ENCODE data around the gene MAMLD1. TPM values are rescaled to one million over a fixed set of nuclear protein-coding genes. Genes with fewer than 3 reads are reported as not detected.

The MAMLD1 gene
- total and polyA plus RNA-seq, 9 of the 15 experiments (the other 6 are each of a cell fraction or from before 2014, with no cell fraction given) = 0.12 to 0.18 TPM; not detected in 7

GRCh38 chrX:150337536-150337935 lies 25.6 kb upstream of the MAMLD1 start:
- Histone ChIP-seq H3K9me1 (ENCODE audit: control insufficient read depth, insufficient read depth, low read length) (no peaks in the 10 kb centered on the region), H3K27me3 (ENCODE audit: control insufficient read depth in 2 of 2, insufficient read depth in 2 of 2, low read length in 2 of 2) (no peaks in the 10 kb centered on the region), H3K79me2 (ENCODE audit: control insufficient read depth, insufficient read depth, low read length) (no peaks in the 10 kb centered on the region), H3K4me2 (ENCODE audit: insufficient read depth, low read length) (no peak overlapping the region), H3K4me1 (replicated peaks in 1 of 2; ENCODE audit: control insufficient read depth in 2 of 2, insufficient read depth in 2 of 2, low read length in 2 of 2) (no peaks in the 10 kb centered on the region), H2AFZ (ENCODE audit: low read depth, low read length) (no peak overlapping the region), H3K4me3 (no peak overlapping the region), H4K20me1 (replicated peaks; ENCODE audit: control insufficient read depth, insufficient read depth, low read length) (no peaks in the 10 kb centered on the region), H3K9me3 (replicated peaks; ENCODE audit: control insufficient read depth, insufficient read depth, low read depth, low read length) (no peaks in the 10 kb centered on the region), H3K27ac (ENCODE audit: extremely low read depth, low read depth, low read length) (no peak overlapping the region), H3K9ac (ENCODE audit: insufficient read depth in 1 of 2, low read depth in 2 of 2, low read length in 2 of 2) (no peak overlapping the region), H3K36me3 (ENCODE audit: control insufficient read depth, insufficient read depth, low read length) (no peaks in the 10 kb centered on the region)
- no peak for ATAC-seq
- in situ Hi-C loops (cut with MboI) (no loop called here), intact Hi-C loops (cut with micrococcal nuclease) (no loop called here)
- DNase-seq (ENCODE audit: extremely low read depth in 1 of 4, low spot score in 3 of 4) = no peak
- no TSS peak for BruUV-seq (replicated peaks)
- POLR2A ChIA-PET = no interaction called here
- 4% methylated on average over 4 of the region's 4 CpGs for whole genome bisulfite sequencing (ENCODE audit: insufficient coverage, low coverage, missing lambda C conversion rate)
- CTCF ChIA-PET (ENCODE audit: low intra/inter-chr PET ratio) = no interaction called here
- FAIRE-seq = no peak
- TF ChIP-seq HNRNPK (IDR thresholded peaks at IDR 0.05; ENCODE audit: low read depth, low read length, poor library complexity, severe bottlenecking) (no peak), PRMT5 (CRISPR knock-in tag; IDR thresholded peaks at IDR 0.05) (no peak), TCF15 (CRISPR knock-in tag; IDR thresholded peaks at IDR 0.05) (no peak), HDAC6 (IDR thresholded peaks at IDR 0.05; ENCODE audit: low read depth, low read length) (no peak), E2F1 (CRISPR knock-in tag; IDR thresholded peaks at IDR 0.05) (no peak), NR0B1 (IDR thresholded peaks at IDR 0.05; ENCODE audit: partially characterized antibody) (no peak), XRCC4 (IDR thresholded peaks at IDR 0.05; ENCODE audit: extremely low read depth, insufficient read depth, insufficient read length) (no peak), ZNF398 (CRISPR knock-in tag; IDR thresholded peaks at IDR 0.05) (no peak), TRIM25 (IDR thresholded peaks at IDR 0.05; ENCODE audit: borderline replicate concordance) (no peak)

Measured in K562 (cell line).